Measurements from ENCODE around the gene SRP54. TPM values are rescaled to one million over a fixed set of nuclear protein-coding genes. Genes with fewer than 3 reads are reported as not detected.
A peak's percentile ranks its signal among the peaks of the same experiment; 100 is the strongest.
"Not testable (repeated sequence)": the region's sequence is repeated elsewhere in the genome, so short reads cannot be mapped to it uniquely, and the experiment has no call there.

Gene SRP54
- total and polyA plus RNA-seq, 2 of the 13 experiments (the other 11 are each of a cell fraction or from before 2014, with no cell fraction given) = 42.2 to 207 TPM

DNA sequence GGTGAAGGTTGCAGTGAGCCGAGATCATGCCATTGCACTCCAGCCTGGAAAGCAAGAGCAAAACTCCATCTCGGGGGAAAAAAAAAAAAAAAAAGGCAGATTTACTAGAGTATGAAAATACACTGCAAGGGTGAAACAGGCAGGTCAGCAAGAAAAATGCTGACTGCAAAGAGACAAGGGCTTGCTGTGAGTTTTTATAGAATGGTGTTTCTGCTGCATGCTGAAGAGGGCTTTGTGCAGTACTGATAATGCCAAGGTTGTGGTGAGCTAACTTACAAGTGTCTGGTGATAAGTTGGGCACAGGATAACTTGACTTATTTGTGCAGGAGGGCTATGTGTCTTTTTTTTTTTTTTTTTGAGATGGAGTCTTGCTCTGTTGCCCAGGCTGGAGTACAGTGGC is 25.9 kb upstream of the SRP54 start (continued):
- TF ChIP-seq RAD51 (IDR thresholded peaks at IDR 0.05; ENCODE audit: borderline replicate concordance) = 0 out of 2 replicates have a peak, but pooled peaks have one; percentile 2
- TF ChIP-seq ZNF749 (CRISPR knock-in tag; IDR thresholded peaks at IDR 0.05; ENCODE audit: borderline replicate concordance) = no peak
- TF ChIP-seq RARA (CRISPR knock-in tag; IDR thresholded peaks at IDR 0.05) = no peak

DNA sequence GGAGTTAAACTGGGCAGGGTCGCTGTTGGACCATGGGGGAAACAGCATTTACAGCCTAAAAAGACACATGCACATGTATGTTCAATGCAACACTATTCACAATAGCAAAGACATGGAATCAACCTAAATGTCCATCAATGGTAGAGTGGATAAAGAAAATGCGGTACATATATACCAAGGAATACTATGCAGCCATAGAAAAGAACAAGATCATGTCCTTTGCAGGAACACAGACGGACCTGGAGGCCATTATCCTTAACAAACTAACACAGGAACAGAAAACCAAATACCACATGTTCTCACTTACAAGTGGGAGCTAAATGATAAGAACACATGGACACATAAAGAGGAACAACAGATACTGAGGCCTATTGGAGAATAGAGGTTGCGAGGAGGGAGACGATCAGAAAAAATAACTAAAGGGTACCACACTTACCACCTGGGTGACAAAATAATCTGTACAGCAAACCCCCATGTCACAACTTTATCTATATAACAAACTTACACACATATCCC is 25.0 kb upstream of the SRP54 start:
- 95% methylated on average over 5 of the region's 5 CpGs for WGBS (ENCODE audit: low lambda C conversion rate)
- intact Hi-C loops (cut with micrococcal nuclease; ENCODE audit: unreplicated experiment) = no loop called here
- CTCF ChIA-PET (ENCODE audit: low intra/inter-chr PET ratio, low total read pairs) = no interaction called here

DNA sequence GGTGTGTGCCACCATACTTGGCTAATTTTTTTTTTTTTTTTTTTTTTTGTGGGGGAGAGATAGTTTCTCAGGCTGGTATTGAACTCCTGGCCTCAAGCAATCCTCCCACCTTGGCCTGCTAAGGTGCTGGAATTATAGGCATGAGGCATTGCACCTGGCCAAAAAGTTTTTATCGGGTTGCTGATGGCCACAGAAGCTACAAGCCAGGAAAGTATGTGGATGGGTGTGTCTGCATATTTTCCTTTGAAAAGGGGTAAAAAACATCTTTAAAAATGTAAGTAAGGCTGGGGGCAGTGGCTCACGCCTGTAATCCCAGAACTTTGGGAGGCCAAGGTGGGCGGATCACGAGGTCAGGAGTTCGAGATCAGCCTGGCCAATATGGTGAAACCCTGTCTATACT is 20.7 kb upstream of the SRP54 start:
- H3K9ac ChIP-seq (ENCODE audit: insufficient read depth, low read depth, low read length); FAIRE-seq; BruUV-seq (replicated peaks); CTCF ChIA-PET (ENCODE audit: low intra/inter-chr PET ratio, low total read pairs); H3K79me2 ChIP-seq (ENCODE audit: insufficient read depth, low read length); H3K4me1 ChIP-seq (ENCODE audit: insufficient read depth, low read length); DNase-seq (ENCODE audit: low spot score); POLR2A ChIA-PET; H3K9me3 ChIP-seq (ENCODE audit: low read length); intact Hi-C loops (cut with micrococcal nuclease; ENCODE audit: unreplicated experiment); H3K27ac ChIP-seq (ENCODE audit: extremely low read length, insufficient read depth, low read length); H3K4me3 ChIP-seq (replicated peaks in 1 of 3; ENCODE audit: insufficient read depth in 1 of 3, low read depth in 2 of 3, low read length in 3 of 3); H4K20me1 ChIP-seq (ENCODE audit: insufficient read depth, low read length); ATAC-seq; H3K4me2 ChIP-seq (ENCODE audit: low read depth, low read length); H3K27me3 ChIP-seq (ENCODE audit: control insufficient read depth in 1 of 2, insufficient read depth in 2 of 2, low read length in 2 of 2); H2AFZ ChIP-seq (ENCODE audit: low read length); in situ Hi-C loops (cut with HindIII; ENCODE audit: extremely low pct_ligation_motif_present, low pct_unique_long_range_greater_than_20kb): not testable (repeated sequence)
- H3K36me3 ChIP-seq (replicated peaks in 1 of 2; ENCODE audit: control insufficient read depth in 1 of 2, insufficient read depth in 2 of 2, low read length in 2 of 2) = peaks cover 23 to 59% of the 10 kb centered on the region in 2 experiments
- WGBS (ENCODE audit: low lambda C conversion rate) = 98% methylated on average over 5 of the region's 5 CpGs

More for the DNA sequence above, 25.0 kb upstream of the SRP54 start:
- in situ Hi-C loops (cut with HindIII; ENCODE audit: extremely low pct_ligation_motif_present, low pct_unique_long_range_greater_than_20kb) = no loop called here
- no peak for DNase-seq (ENCODE audit: low spot score)
- TF ChIP-seq ZNF383 (CRISPR knock-in tag; IDR thresholded peaks at IDR 0.05; ENCODE audit: borderline replicate concordance) (0 out of 2 replicates have a peak, but pooled peaks have one; percentile 42), CC2D1A (CRISPR knock-in tag; IDR thresholded peaks at IDR 0.05) (no peak), NFE2L1 (CRISPR knock-in tag; IDR thresholded peaks at IDR 0.05; ENCODE audit: borderline replicate concordance) (no peak), ZFX (CRISPR knock-in tag; IDR thresholded peaks at IDR 0.05; ENCODE audit: low read depth) (0 out of 2 replicates have a peak, but pooled peaks have one; percentile 20), ARNT (IDR thresholded peaks at IDR 0.05) (0 out of 2 replicates have a peak, but pooled peaks have one; percentile 17), ZNF207 (IDR thresholded peaks at IDR 0.05; ENCODE audit: borderline replicate concordance) (0 out of 2 replicates have a peak, but pooled peaks have one; percentile 48), SAP130 (CRISPR knock-in tag; IDR thresholded peaks at IDR 0.05; ENCODE audit: low read depth) (no peak)
- TF ChIP-seq, protein P1, sequence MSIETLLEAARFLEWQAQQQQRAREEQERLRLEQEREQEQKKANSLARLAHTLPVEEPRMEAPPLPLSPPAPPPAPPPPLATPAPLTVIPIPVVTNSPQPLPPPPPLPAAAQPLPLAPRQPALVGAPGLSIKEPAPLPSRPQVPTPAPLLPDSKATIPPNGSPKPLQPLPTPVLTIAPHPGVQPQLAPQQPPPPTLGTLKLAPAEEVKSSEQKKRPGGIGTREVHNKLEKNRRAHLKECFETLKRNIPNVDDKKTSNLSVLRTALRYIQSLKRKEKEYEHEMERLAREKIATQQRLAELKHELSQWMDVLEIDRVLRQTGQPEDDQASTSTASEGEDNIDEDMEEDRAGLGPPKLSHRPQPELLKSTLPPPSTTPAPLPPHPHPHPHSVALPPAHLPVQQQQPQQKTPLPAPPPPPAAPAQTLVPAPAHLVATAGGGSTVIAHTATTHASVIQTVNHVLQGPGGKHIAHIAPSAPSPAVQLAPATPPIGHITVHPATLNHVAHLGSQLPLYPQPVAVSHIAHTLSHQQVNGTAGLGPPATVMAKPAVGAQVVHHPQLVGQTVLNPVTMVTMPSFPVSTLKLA (IDR thresholded peaks at IDR 0.05) = peak; percentile 70
- H3K79me2 ChIP-seq (ENCODE audit: insufficient read depth, low read length) = no peaks in the 10 kb centered on the region
- H3K4me1 ChIP-seq (ENCODE audit: insufficient read depth, low read length) = no peaks in the 10 kb centered on the region
- H3K4me2 ChIP-seq (ENCODE audit: low read depth, low read length) = no peak overlapping the region
- POLR2A ChIA-PET = no interaction called here
- H3K4me3 ChIP-seq (replicated peaks in 1 of 3; ENCODE audit: insufficient read depth in 1 of 3, low read depth in 2 of 3, low read length in 3 of 3) = no peak overlapping the region
- FAIRE-seq = no peak
- H3K27me3 ChIP-seq (ENCODE audit: control insufficient read depth in 1 of 2, insufficient read depth in 2 of 2, low read length in 2 of 2) = no peaks in the 10 kb centered on the region
- BruUV-seq (replicated peaks) = TSS peak; percentile 48
- H3K27ac ChIP-seq (ENCODE audit: extremely low read length, insufficient read depth, low read length) = no peak overlapping the region
- H3K9ac ChIP-seq (ENCODE audit: insufficient read depth, low read depth, low read length) = no peak overlapping the region
- H2AFZ ChIP-seq (ENCODE audit: low read length) = no peak overlapping the region
- ATAC-seq = no peak
- peaks cover 26 to 61% of the 10 kb centered on the region in 2 experiments for H3K36me3 ChIP-seq (replicated peaks in 1 of 2; ENCODE audit: control insufficient read depth in 1 of 2, insufficient read depth in 2 of 2, low read length in 2 of 2)
- H4K20me1 ChIP-seq (ENCODE audit: insufficient read depth, low read length) = no peaks in the 10 kb centered on the region
- H3K9me3 ChIP-seq (ENCODE audit: low read length) = no peaks in the 10 kb centered on the region
